Neural cell (in vitro differentiated cells): ENCODE measurements around the gene MYO5C.

Source experiments
- CTCF ChIP-seq: fragments of 450-650 bp; IDR thresholded peaks from 2 replicates; pipeline ENCODE4 v1.5.1; 2014; ENCODE audit warnings: antibody characterized with exemption, mild to moderate bottlenecking, moderate library complexity; ENCODE audit not compliant: poor library complexity, severe bottlenecking
- EP300 ChIP-seq: fragments of 450-650 bp; conservative IDR thresholded peaks from 2 replicates; pipeline ENCODE4 v1.6.1; 2014; ENCODE audit warnings: antibody characterized with exemption, mild to moderate bottlenecking, moderate library complexity; ENCODE audit not compliant: poor library complexity, severe bottlenecking
- EZH2 ChIP-seq: fragments of 200-600, 300-800 bp; shearing (Covaris generic), sonication (generic); IDR thresholded peaks from 2 replicates; pipeline ENCODE4 v1.6.1; 2014; ENCODE audit warnings: antibody characterized with exemption, low read length, borderline replicate concordance, mild to moderate bottlenecking; ENCODE audit not compliant: insufficient read depth, poor library complexity, severe bottlenecking
- POLR2AphosphoS5 ChIP-seq: IDR thresholded peaks from 2 replicates; pipeline ENCODE4 v1.6.1; 2012

DNA sequence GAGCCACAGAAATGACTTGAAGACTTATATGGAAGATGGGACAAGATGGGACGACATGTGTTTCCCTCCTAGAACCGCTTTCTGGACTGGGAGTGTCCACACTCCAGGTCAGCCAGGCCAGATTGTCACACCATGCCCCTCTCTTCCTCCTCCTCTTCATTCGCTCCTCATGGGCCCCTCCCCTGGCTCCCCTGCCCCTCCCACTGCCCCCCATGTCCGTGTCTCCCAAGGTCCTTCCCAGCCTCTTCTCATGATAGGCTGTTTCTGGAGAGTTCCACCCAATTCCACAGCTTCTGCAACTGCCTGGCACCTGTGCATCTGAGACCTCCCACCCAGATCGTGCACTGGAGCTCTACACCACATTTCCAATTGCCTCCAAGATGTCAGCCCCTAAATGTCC is 6.6 kb downstream of the MYO5C start:
- TF ChIP-seq CTCF: no peak
- no peak for TF ChIP-seq POLR2AphosphoS5
- no peak for TF ChIP-seq EP300
- no peak for TF ChIP-seq EZH2
